CD4-positive, alpha-beta T cell (primary cell): ENCODE measurements around the gene PAPSS2. TPM values are rescaled to one million over a fixed set of nuclear protein-coding genes. Genes with fewer than 3 reads are reported as not detected.

ENCODE experiments used
- ATAC-seq: fragments of 200-7000 bp; cut with Tn5 transposase; one replicate; pipeline ENCODE4 v1.10.0; 2022; ENCODE audit warnings: mild to moderate bottlenecking; ENCODE audit not compliant: poor library complexity
- CTCF ChIA-PET: fragments of 350-600 bp; sonication (Branson Sonifier 250); formaldehyde crosslinking; loops from one replicate; lab custom pipeline; 2021; ENCODE audit warnings: antibody characterized with exemption, inconsistent platforms; lab: Charles Lee
- POLR2A ChIA-PET: fragments of 350-600 bp; sonication (Branson Sonifier 250); formaldehyde crosslinking; loops from one replicate; lab custom pipeline; 2021; ENCODE audit warnings: antibody characterized with exemption, inconsistent platforms; lab: Charles Lee
- DNase-seq, 14 experiments: peaks; one replicate each; pipeline ENCODE4 v3.0.0-alpha.2; 2013 to 2020; ENCODE audit warnings: mixed read lengths in 2 of 14
- H3K27ac ChIP-seq, 2 donors: one replicate each; pipeline versions ENCODE4 v1.5.1 to v1.7.0; 2013; ENCODE audit warnings: low read length in 2 of 2, low read depth in 1 of 2, mild to moderate bottlenecking in 1 of 2
- H3K27me3 ChIP-seq, 2 experiments: 1 replicate in 1 of 2; 2 replicates in 1 of 2; pipeline versions ENCODE4 v1.6.1 to v1.7.0; 2013; ENCODE audit warnings: low read length in 2 of 2, control low read depth in 1 of 2, mild to moderate bottlenecking in 1 of 2, moderate library complexity in 1 of 2; ENCODE audit not compliant: insufficient read depth in 2 of 2, control insufficient read depth in 1 of 2
- H3K36me3 ChIP-seq: one replicate; pipeline ENCODE4 v1.6.1; 2013; ENCODE audit warnings: low read length, control low read depth; ENCODE audit not compliant: insufficient read depth
- H3K4me1 ChIP-seq: one replicate; pipeline ENCODE4 v1.6.1; 2013; ENCODE audit warnings: low read length, control low read depth; ENCODE audit not compliant: insufficient read depth
- H3K4me3 ChIP-seq: one replicate; pipeline ENCODE4 v1.5.1; 2013; ENCODE audit warnings: mild to moderate bottlenecking, low read length, moderate library complexity
- H3K9me3 ChIP-seq, 2 experiments: 1 replicate in 1 of 2; 2 replicates in 1 of 2; pipeline versions ENCODE4 v1.6.1 to v1.7.0; 2013; ENCODE audit warnings: low read length in 2 of 2, mild to moderate bottlenecking in 2 of 2, control low read depth in 1 of 2, moderate library complexity in 1 of 2; ENCODE audit not compliant: control insufficient read depth in 1 of 2, insufficient read depth in 1 of 2
- H3K27ac Mint-ChIP-seq: one replicate; pipeline ENCODE4 v1.8.0; 2020; ENCODE audit warnings: mixed read lengths
- H3K27me3 Mint-ChIP-seq: one replicate; pipeline ENCODE4 v1.8.0; 2021; ENCODE audit warnings: mixed read lengths
- H3K36me3 Mint-ChIP-seq: one replicate; pipeline ENCODE4 v1.8.0; 2021; ENCODE audit warnings: low read depth, mixed read lengths
- H3K4me1 Mint-ChIP-seq: one replicate; pipeline ENCODE4 v1.8.0; 2021; ENCODE audit warnings: low read depth, mixed read lengths
- H3K4me3 Mint-ChIP-seq: one replicate; pipeline ENCODE4 v1.8.0; 2020; ENCODE audit warnings: mild to moderate bottlenecking, mixed read lengths
- H3K9me3 Mint-ChIP-seq: one replicate; pipeline ENCODE4 v1.8.0; 2020; ENCODE audit warnings: mixed read lengths
- CTCF ChIP-seq: fragments of 200-600 bp; IDR thresholded peaks from one replicate; pipeline ENCODE4 v1.8.0; 2022; ENCODE audit warnings: antibody characterized with exemption, mild to moderate bottlenecking
- intact Hi-C, 2 experiments: fragments of 100-400 bp; cut with DNase I in 1 of 2; cut with micrococcal nuclease in 1 of 2; formaldehyde crosslinking; loops; one replicate each; pipeline versions ENCODE4 v1.15.1 to v1.9.0; 2023 to 2025; cut with DNase I, micrococcal nuclease
- total RNA-seq, 174 experiments: library from RNA in 2 of 174; stranded (reverse) in 2 of 174; gene quantifications; one replicate each; pipeline ENCODE4 v1.2.3 and lab custom pipeline; 2021 to 2026

Gene PAPSS2
- total RNA-seq, 2 experiments from 2014 or later = not detected

GRCh38 chr10:87761153-87761552 lies 101.5 kb downstream of the PAPSS2 start:
- Mint-ChIP-seq H3K27ac (no peak overlapping the region), H3K36me3 (peaks cover 59% of the 10 kb centered on the region), H3K4me3 (no peak overlapping the region), H3K4me1 (peaks cover 5% of the 10 kb centered on the region), H3K9me3 (no peaks in the 10 kb centered on the region), H3K27me3 (no peaks in the 10 kb centered on the region)
- H3K36me3 ChIP-seq = peaks cover 36% of the 10 kb centered on the region
- no peak overlapping the region for H3K27ac ChIP-seq
- CTCF ChIA-PET = no interaction called here
- no peaks in the 10 kb centered on the region for H3K9me3 ChIP-seq
- ATAC-seq (no peak), DNase-seq (no peak)
- TF ChIP-seq CTCF = no peak
- H3K27me3 ChIP-seq = no peaks in the 10 kb centered on the region
- intact Hi-C loops = loop anchor here in 1 of 2 experiments (10.0 kb wide), 1 partner anchor 226 kb away; no protein-coding TSS in a partner anchor
- POLR2A ChIA-PET = no interaction called here
- H3K4me3 ChIP-seq = no peak overlapping the region
- no peaks in the 10 kb centered on the region for H3K4me1 ChIP-seq

- no peaks in the 10 kb centered on the region for H3K27me3 Mint-ChIP-seq
- H3K27ac Mint-ChIP-seq = no peak overlapping the region
- DNase-seq (peak in 3 of 14 experiments; percentile 14 to 33 (median 24)), ATAC-seq (no peak)
- Histone ChIP-seq H3K27ac (no peak overlapping the region), H3K4me1 (no peaks in the 10 kb centered on the region), H3K27me3 (no peaks in the 10 kb centered on the region), H3K36me3 (peaks cover 39% of the 10 kb centered on the region), H3K9me3 (no peaks in the 10 kb centered on the region), H3K4me3 (no peak overlapping the region)
- no peaks in the 10 kb centered on the region for H3K9me3 Mint-ChIP-seq
- peaks cover 61% of the 10 kb centered on the region for H3K36me3 Mint-ChIP-seq
- peaks cover 5% of the 10 kb centered on the region for H3K4me1 Mint-ChIP-seq
- ChIA-PET POLR2A (no interaction called here), CTCF (no interaction called here)
- no peak for TF ChIP-seq CTCF
- H3K4me3 Mint-ChIP-seq = no peak overlapping the region
- intact Hi-C loops = loop anchor here in 1 of 2 experiments (10.0 kb wide), 1 partner anchor 227 kb away; no protein-coding TSS in a partner anchor
These were observed 102.2 kb downstream of the PAPSS2 start for GRCh38 chr10:87761892-87762291.

GRCh38 chr10:87763086-87763861 lies 103.6 kb downstream of the PAPSS2 start:
- Mint-ChIP-seq H3K27ac (no peak overlapping the region), H3K4me3 (no peak overlapping the region), H3K4me1 (peaks cover 5% of the 10 kb centered on the region), H3K36me3 (peaks cover 74% of the 10 kb centered on the region), H3K9me3 (no peaks in the 10 kb centered on the region), H3K27me3 (no peaks in the 10 kb centered on the region)
- intact Hi-C loops = loop anchor here in 1 of 2 experiments (10.0 kb wide), 1 partner anchor 228 kb away; no protein-coding TSS in a partner anchor
- DNase-seq (no peak), ATAC-seq (no peak)
- TF ChIP-seq CTCF = no peak
- Histone ChIP-seq H3K9me3 (no peaks in the 10 kb centered on the region), H3K27me3 (no peaks in the 10 kb centered on the region), H3K4me1 (no peaks in the 10 kb centered on the region), H3K36me3 (peaks cover 48% of the 10 kb centered on the region), H3K4me3 (no peak overlapping the region), H3K27ac (no peak overlapping the region)
- ChIA-PET POLR2A (no interaction called here), CTCF (interaction anchor here (0.6 kb wide), 1 partner anchor 90 kb away, joined by 3 read pairs; no protein-coding TSS in a partner anchor)
